ENCODE measurements around the gene FLNB. TPM values are rescaled to one million over a fixed set of nuclear protein-coding genes. Genes with fewer than 3 reads are reported as not detected.

The FLNB gene
- total RNA-seq, 1 experiment from 2014 or later, result 47.5 TPM

DNA sequence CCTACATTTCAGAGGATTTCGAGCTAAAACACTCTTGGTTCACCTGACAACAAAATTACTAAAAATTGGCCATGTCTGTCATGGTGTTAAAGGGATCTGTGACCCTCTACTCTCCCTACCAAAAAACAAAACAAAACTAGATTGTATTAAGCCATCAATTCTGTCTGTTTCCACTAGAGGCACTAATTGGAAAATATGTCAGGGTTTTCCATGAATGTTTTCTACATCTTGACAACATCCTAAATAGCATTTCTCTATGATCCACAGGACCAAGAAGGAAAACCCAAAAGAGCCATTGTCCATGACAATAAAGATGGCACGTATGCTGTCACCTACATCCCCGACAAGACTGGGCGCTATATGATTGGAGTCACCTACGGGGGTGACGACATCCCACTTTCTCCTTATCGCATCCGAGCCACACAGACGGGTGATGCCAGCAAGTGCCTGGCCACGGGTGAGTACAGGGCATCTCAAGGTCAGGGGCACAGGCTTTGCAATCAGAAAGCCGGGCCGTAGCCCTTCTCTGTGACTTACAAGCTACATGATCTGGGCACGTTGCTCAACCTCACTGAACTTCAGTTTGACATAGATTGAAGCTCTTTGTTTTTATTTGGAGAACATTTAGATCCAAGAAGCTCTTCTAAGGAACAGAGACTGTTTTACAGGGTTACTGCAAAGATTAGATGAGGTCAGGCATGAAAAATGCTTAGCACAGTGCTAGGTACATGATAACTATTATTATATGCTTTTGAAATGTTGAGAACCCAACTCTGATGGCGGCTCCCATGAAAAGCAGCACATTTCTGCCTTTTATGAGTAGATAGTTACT lies 127.7 kb downstream of the FLNB start:
- DNase-seq (ENCODE audit: low read depth), result no peak

DNA sequence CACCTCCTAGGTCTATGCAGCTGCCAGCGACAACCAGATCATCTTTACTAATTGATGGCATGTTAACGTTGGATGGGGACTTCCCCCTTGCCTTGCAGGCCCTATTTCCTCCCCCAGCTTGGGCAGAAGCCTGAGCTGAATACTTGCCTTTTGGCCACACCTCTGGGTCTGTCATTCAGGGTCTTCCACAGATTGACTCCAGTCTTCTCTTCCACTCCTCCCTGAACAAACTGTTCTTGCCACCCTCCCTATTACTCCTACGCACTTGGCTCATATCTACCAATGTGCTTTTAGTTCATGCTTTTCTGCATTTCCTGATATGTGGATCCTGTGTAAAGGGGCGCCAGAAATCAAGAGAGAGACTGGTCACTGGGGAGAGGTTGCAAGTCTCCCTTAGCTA lies 129.1 kb downstream of the FLNB start:
- DNase-seq (ENCODE audit: low read depth), result no peak

- no peak for DNase-seq (ENCODE audit: low read depth)
These were observed 133.6 kb downstream of the FLNB start for GRCh38 chr3:58141766-58142345.

- no peak for DNase-seq (ENCODE audit: low read depth)
These were observed 135.3 kb downstream of the FLNB start for GRCh38 chr3:58143417-58144055.

DNA sequence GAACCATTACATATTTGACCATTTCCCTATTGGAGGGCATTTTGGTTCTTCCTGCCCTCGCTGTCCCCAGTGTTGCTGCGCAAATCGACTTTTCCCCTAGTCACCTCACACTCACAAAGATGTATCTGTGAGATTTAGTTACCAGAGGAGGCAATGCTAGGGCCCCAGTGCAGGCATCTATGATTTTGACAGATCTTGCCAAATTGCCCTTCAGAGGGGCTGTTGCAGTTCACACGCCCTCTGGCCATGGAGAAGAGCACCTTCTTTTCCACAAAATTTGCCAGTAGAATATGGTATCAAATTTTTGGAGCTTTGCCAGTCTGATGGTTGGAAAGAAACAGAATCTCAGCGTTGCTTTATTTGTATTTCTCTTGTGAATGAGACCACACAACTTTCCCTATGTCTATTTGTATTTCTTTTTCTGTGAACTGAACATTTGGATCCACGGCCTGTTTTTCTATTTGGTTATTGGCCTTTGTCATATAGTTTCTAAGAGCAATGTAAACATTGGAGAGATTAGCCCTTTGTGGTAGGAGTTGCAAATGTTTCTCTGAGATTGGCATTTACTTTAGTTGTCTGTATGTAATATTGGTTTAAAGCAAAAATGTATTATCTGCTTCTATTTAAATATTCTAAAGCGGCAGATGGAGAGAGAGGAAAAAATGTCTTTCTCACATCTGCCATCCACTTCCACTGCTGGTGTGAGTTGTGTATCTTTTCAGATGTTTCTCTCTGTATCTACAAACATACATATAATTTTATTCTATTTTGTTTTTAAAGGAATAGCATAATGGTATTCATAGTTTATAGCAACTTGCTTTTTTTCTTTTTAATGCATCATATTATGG lies 136.5 kb downstream of the FLNB start:
- no peak for DNase-seq (ENCODE audit: low read depth)

- DNase-seq (ENCODE audit: low read depth), result no peak
These were observed 139.8 kb downstream of the FLNB start for GRCh38 chr3:58148049-58148448.

- DNase-seq (ENCODE audit: low read depth), result no peak
These were observed 142.0 kb downstream of the FLNB start for GRCh38 chr3:58150130-58150809.

DNA sequence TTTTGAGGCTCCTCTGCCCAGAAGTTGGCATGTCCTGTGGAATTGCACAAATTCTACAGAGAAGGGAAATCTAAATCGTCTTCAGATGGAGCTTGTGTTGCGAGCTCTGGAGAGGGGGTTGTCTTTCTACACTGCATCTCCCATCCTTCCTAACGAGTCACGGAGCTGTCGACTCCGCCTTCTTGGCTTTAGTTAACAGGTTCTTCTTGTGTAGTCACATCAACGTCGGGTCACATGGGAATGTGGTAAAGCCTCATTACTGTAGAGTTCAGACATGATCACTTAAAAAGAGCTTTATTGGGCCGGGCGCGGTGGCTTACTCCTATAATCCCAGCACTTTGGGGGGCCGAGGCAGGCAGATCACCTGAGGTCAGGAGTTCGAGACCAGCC lies 142.6 kb downstream of the FLNB start:
- no peak for DNase-seq (ENCODE audit: low read depth)

DNA sequence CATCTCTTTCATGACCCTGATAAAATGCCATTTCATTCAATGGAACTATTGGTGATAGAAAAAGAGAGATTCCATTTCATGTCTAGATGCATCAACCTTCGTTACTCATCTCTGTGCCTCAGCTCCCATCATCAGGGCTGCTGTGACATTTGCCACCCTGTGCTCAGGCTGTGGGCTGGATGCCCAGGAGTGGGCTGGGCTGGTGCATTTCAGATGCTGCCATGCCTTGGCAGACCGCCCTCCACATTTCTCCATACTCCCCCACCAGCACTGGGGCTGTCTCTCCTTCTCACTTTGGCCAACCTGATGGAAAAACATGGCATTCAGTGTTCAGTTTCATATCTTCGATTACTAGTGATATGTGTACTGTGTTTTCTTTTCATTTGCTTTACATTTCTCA lies 143.4 kb downstream of the FLNB start:
- DNase-seq (ENCODE audit: low read depth), result no peak

DNA sequence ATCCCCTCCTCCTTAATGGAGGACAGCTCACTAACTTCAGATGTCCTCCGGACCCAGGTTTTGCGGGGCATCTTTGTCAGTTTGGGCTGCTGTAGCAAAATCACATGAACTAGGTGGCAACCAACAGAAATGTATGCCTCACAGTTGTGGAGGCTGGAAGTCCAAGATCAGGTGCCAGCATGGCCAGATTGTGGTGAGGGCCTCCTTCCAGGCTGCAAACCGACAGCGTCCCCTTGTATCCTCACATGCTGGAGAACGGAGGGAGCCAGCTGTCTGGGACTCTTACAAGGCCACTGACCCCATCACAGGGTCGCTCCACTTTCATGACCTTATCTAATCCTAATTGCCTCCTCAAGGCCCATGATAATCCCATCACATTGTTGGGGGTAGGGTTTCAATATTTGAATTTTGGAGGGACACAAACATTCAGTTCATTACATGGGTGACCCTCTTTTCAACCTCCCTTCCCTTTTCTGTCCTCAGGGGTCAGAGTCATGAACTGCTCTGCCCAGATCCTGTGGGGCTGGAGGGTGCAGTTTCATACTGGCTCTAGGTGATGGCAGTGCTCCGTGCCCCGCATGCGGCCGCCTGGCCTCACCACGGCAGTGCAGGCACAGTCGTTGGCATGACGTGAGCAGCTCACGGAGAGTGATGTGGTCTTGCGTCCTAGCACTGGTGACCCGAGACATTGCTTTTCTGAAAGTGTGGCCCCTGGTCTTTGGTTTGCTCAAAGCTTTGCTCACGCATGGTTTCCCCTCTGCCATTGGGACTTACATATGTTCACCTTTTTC lies 144.2 kb downstream of the FLNB start:
- DNase-seq (ENCODE audit: low read depth), result no peak

DNA sequence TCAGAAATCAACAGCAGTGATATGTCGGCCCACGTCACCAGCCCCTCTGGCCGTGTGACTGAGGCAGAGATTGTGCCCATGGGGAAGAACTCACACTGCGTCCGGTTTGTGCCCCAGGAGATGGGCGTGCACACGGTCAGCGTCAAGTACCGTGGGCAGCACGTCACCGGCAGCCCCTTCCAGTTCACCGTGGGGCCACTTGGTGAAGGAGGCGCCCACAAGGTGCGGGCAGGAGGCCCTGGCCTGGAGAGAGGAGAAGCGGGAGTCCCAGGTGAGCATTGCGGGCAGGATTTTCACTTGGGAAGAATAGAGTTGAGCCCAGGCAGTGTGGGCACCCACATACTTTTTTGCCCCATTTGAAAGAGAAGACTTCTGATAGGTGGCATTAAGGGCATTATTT lies 145.1 kb downstream of the FLNB start:
- no peak for DNase-seq (ENCODE audit: low read depth)

DNA sequence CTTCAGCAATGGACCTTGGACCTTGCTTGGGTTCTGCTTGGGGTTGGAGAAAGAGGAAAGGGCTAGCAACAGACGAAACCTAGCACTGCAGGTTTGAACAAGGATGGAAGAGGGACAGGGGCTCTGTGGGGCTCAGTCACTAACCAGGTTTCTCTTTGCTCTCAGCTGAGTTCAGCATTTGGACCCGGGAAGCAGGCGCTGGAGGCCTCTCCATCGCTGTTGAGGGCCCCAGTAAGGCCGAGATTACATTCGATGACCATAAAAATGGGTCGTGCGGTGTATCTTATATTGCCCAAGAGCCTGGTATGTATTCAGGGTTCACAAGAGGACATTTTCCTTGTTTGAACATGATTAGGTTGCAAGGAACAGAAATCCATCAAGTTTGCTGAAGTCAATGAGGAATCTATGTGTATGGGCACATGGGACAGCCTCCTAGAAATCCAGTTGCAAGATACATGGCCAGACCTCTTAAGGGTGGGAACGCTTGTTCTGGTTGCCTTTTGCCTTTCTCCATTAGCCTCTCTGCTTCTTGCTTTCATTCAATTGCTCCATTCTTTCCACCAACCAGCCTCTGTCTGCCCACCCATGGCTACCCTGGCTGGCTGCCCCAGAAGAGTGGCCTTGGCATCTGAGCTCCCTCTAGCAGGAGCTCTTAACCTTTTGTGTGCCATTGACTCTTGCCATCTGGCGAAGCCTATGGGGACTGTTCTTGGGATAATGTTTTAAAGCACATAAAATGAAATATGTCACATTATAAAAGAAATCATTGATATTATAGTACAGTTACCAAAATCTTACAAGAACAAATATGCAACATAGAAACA lies 146.6 kb downstream of the FLNB start:
- no peak for DNase-seq (ENCODE audit: low read depth)

DNA sequence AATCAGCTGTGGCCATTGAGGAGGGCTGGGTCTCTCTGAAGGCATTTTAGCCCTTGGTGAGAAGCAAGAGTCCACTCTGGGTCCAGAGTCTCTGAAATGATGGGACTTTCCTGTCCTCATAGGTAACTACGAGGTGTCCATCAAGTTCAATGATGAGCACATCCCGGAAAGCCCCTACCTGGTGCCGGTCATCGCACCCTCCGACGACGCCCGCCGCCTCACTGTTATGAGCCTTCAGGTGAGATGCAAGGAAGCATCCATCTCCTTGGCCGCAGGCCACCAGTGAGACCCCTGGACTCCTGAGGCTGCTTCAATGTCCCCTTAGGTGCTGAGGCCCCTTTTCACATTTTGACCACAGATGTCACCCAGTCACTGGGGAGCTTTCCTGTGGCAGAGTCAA lies 147.6 kb downstream of the FLNB start:
- DNase-seq (ENCODE audit: low read depth), result no peak

DNA sequence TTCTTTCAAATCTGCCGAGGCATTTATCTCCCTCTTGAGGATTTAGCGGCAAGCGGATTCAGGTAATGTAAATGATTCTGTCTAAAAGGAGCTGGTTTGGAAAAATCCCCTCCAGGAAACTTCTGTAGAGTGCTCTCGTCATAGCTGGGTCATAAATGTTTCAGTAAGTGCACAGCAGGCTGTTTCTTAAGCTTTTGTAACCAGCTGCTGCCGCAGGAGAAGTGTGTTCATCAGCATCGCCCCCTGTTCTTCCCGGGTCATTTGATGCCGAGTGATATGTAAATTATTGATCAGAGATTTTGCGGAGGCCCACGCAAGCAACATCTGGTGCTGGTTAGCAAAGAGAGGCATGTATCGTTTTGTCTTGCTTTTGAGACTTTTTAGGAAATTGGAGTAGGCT lies 149.5 kb downstream of the FLNB start:
- DNase-seq (ENCODE audit: low read depth), result no peak

GRCh38 chr3:58158442-58159153 lies 150.4 kb downstream of the FLNB start:
- no peak for DNase-seq (ENCODE audit: low read depth)

- no peak for DNase-seq (ENCODE audit: low read depth)
These were observed 152.2 kb downstream of the FLNB start for GRCh38 chr3:58160399-58160798.

DNA sequence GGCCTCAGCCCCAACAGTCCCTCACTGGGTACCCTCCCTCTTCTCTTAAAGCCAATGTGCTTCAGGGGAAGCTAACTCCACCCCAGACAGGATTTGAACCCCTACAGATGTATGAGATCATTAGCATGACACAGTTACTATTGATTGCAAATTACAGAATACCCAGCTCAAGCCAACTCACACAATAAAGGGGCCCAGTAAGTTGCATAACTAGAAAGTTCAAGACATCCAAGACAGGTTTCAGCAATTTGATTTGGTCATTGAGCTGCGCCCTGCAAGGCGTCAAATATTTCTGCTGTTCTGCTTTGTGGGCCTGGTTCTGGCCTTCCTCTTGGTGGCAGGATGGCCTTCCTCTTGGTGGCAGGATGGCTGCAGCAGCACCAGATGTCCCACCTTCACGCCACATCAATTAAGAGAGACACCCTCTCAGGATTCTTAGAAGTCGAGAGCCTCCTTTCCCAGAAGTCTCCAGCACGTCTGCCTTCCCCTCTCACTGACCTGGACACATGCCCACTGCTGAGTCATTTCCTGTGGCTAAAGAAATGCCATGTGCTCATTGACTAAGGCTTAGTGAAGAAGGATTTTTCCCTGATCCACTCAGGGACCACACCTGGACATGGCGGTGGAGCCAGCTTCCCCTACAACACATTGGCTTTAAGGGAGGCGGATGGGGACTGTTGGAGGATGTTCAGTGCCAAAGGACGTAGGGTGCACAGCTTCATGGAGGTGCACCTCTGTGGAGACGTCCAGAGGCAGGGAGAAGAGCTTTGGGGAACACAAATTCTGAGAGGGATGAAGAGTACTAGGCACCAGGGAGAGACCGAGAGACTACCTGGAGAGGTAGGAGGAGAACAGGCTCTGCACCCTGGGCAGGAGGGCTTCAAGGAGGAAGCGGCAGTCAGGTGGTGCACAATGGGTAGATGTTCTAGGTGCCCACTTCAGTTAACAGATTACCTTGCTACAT lies 153.5 kb downstream of the FLNB start:
- DNase-seq (ENCODE audit: low read depth), result peak; percentile 92

DNA sequence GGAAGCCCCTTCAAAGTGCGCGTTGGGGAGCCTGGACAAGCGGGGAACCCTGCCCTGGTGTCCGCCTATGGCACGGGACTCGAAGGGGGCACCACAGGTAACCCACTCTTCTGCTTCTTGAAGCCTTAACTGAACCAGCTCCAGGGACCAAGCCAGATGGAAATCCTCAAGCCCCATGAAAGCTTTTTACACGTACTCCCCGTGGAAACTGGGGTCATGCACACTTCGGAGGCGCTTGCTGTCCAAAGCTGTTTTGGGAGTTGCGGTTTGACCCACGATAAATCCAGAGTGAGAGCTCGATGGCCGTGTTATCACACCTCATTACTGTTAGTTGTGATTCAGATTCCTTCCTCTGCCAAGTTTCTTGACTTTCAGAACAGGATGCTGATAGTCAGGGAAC lies 155.0 kb downstream of the FLNB start:
- no peak for DNase-seq (ENCODE audit: low read depth)
